ENCODE results near the gene TRIM24. TPM values are rescaled to one million over a fixed set of nuclear protein-coding genes. Genes with fewer than 3 reads are reported as not detected.

TRIM24 gene
- polyA plus RNA-seq, 3 donors, result 4.3 to 6.9 (median 5.0) TPM

DNA sequence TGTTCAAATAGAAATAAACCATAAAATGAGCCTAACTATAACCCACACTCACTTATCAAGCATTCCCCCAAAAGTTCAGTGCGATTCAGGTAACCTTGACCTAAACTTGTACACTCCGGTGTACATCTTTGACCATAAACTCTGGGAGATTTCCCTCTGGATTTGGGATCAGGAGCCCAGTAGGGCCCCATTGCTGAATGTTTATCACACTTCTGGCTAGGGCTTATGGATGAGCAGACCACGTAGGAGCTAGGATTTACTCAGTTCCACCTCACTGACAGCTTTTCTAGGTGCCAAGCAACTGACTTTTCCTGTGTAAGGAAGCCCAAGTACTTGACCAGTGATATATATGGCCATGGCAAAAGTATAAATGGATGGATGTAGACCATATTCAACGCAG is 127.4 kb downstream of the TRIM24 start:
- WGBS, 3 donors, result 93 to 95% (median 95%) methylated on average over 4 of the region's 4 CpGs
- no peak overlapping the region for H3K27ac ChIP-seq (ENCODE audit: low read depth, low read length)

DNA sequence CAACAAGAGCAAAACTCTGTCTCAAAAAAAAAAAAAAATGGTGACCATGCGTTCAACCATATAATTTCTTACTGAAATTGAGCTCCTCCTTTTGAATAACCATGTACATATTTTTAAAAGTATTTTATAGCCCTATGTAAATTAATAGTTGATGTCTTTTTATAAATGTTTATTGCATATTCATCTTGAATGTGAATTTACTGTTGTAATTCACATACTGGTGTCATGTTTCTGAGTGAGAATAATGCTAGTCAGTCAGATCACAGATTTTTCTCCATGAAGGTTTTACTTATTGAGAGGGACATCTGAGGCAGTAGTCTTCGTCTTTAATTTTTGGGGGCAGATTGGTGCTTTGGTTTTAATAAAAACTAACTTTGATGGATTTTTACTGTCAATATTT is 128.9 kb downstream of the TRIM24 start:
- H3K27ac ChIP-seq (ENCODE audit: low read depth, low read length), result no peak overlapping the region
- 97 to 100% (median 98%) methylated on average over 2 of the region's 2 CpGs for WGBS, 3 donors

DNA sequence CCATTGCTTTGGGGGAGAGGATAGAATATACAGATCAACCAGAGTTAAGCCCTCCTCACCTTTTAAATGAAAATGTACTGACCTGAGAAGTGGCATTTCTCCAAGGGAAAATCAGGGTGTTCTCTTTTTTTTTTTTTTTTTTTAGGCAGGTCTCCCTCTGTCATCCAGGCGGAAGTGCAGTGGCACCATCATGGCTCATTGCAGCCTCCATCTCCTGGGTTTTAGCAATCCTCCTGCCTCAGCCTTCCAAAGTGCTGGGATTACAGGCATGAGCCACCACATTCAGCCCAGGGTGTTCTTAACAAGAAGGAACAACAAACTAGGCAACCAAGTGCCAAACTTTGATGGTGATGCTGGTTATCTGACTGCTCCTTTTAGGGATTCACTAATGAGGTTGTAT is 130.1 kb downstream of the TRIM24 start:
- WGBS, 3 donors, result 93 to 100% (median 96%) methylated on average over 1 of the region's 1 CpG
- no peak overlapping the region for H3K27ac ChIP-seq (ENCODE audit: low read depth, low read length)

GRCh38 chr7:138595454-138595853 is 135.4 kb downstream of the TRIM24 start:
- 88 to 91% (median 89%) methylated on average over 2 of the region's 2 CpGs for WGBS, 3 donors
- no peak overlapping the region for H3K27ac ChIP-seq (ENCODE audit: low read depth, low read length)

DNA sequence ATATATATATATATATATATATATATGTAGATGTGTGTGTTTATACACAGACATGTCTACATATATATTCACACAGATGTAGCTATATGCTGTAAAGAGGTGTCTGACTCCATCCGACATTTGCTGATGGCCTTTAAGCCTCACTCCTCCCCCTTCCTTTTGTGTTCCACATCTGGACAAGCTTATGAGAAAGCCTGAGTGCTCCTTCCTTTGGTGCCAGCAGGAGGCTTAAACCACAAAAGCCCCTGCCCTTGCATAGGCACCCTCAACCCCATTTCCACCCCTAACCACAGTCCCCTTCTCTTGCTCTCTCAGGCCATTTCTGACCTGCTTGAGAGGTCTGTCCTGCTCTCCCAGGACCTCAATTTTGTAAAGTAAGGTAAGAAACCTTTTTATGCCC is 142.4 kb downstream of the TRIM24 start:
- no peak overlapping the region for H3K27ac ChIP-seq (ENCODE audit: low read depth, low read length)
- 55 to 87% (median 62%) methylated on average over 1 of the region's 1 CpG for WGBS, 3 donors

DNA sequence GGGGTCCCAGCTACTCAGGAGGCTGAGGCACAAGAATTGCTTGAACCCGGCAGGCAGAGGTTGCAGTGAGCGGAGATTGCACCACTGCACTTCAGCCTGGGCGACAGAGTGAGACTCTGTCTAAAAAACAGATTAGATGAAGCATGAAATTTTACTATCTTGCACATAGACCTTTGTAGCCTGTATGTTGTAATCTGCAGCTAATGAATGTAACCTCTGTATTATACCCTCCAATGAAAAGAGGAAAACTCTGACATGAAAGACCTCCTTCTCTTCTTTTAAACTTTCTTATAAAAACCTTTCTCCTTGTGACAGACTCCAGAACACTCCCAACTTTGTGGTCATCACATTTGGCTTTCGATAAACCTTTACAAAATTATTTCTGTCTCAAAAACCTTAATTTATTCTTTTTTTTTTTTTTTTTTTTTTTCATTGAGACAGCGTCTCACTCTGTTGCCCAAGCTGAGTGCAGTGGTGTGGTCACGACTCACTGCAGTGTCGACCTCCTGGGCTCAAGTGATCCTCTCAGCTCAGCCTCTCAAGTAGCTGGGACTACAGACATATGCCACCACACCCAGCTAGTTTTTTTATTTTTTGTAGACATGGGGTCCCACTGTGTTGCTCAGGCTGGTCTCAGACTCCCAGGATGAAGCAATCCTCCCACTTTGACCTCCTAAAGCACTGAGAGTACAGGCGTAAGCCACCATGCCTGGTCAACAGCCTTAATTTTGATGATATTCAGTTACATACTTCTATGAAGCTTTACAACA is 143.7 kb downstream of the TRIM24 start:
- H3K27ac ChIP-seq (ENCODE audit: low read depth, low read length), result no peak overlapping the region
- WGBS, 3 donors, result 79 to 92% (median 81%) methylated on average over 8 of the region's 8 CpGs

DNA sequence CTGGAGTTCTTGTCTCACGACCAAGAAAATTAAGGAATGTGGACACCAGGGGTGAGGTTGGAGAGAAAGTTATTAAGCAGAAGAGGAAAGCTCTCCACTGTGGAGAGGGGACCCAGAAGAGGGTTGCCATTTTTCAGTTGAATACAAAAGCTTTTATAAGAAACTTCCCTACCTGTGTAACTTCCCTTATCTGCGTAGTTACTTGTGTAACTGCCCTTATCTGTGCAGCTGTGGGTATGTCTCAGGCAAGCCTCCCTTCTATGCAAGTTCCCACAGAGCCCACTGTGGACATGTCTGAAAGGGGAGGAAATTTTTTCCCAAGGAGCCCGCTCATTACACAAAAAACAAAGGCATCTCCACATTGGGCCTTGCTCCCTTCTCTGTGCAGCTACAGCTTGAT is 146.2 kb downstream of the TRIM24 start:
- WGBS, 3 donors, result 80 to 91% (median 87%) methylated on average over 3 of the region's 3 CpGs
- H3K27ac ChIP-seq (ENCODE audit: low read depth, low read length), result no peak overlapping the region

GRCh38 chr7:138607216-138608126 is 147.4 kb downstream of the TRIM24 start:
- no peak overlapping the region for H3K27ac ChIP-seq (ENCODE audit: low read depth, low read length)

DNA sequence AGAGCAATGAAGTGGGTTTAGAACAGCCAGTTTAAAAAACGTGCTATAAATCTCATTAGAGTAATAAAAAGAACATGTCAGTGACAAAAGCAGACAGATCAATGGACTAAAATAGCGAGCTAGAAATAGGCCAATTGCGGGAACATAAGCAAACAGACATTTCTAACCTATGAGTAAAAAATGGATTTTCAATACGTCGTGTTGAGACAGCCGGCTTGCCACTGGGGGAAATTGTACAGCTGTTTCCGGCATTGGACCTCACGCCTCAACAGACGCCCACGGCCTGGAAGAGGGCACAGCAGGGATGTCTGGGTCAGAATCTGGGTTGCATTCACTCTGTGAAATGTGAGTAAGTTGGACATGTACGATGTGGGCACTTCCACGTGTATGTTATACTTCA is 148.2 kb downstream of the TRIM24 start:
- WGBS, 3 donors, result 21 to 40% (median 36%) methylated on average over 12 of the region's 12 CpGs
- no peak overlapping the region for H3K27ac ChIP-seq (ENCODE audit: low read depth, low read length)

More at GRCh38 chr7:138607216-138608126, 147.4 kb downstream of the TRIM24 start:
- WGBS, 3 donors, result 63 to 73% (median 65%) methylated on average over 11 of the region's 11 CpGs

DNA sequence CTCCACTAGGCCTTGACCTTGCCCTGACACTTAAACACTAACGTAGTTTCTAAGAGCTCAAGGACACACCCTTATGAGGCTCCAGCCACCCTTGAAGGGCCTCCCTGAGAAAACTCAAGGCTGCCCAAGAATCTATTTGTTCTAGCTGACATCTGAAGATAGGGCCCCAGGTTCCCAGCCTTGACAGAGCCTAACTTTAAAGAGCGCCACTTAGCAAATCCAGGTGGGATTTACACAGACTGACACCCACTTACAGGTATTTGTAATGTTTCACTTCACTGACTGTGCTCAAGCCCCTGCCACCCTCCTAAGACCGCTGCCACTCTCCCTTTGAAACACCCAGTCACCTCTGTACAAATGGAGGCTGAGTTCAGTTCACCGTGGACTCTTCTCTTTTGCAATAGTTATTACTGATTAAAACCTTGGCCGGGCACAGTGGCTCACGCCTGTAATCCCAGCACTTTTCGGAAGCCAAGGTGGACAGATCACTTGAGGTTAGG is 150.7 kb downstream of the TRIM24 start:
- 50 to 90% (median 89%) methylated on average over 7 of the region's 7 CpGs for WGBS, 3 donors

DNA sequence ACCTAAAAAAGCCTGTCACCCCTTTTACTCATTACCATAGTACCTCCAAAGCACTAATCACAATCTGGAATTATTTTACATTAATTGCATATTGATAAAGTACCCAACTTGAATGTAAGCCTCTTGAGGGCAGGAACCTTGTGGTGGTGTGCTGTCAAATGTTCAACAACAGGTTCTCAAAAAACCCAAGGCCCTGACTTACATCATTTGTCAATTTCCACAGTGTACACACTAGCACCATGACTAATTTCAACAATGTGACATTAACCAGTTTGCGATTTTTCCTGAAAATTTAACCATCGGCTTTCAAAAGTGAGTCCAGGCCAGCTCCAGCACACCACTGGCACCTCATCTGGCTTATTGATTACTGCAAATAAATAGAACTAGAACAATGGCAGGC is 153.6 kb downstream of the TRIM24 start:
- WGBS, 3 donors, result 54 to 98% (median 94%) methylated on average over 2 of the region's 2 CpGs

More for the DNA sequence above, 150.7 kb downstream of the TRIM24 start:
- no peak overlapping the region for H3K27ac ChIP-seq (ENCODE audit: low read depth, low read length)

DNA sequence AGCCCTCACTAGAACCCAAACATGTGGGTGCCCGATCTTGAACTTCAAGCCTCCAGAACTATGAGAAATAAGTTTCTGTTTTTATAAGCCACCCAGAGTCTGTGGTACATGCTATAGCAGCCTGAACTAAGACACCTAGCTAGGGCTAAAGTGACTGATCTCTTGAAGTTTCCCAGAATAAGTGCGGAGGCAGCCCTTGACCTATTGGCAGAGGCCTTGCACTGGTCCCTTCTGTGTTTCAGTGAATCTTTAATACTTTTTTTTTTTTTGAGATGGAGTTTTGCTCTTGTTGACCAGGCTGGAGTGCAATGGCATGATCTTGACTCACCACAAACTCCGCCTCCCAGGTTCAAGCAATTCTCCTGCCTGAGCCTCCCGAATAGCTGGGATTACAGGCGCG is 156.0 kb downstream of the TRIM24 start:
- no peak overlapping the region for H3K27ac ChIP-seq (ENCODE audit: low read depth, low read length)
- 93 to 97% (median 96%) methylated on average over 6 of the region's 6 CpGs for WGBS, 3 donors

More for the DNA sequence above, 153.6 kb downstream of the TRIM24 start:
- no peak overlapping the region for H3K27ac ChIP-seq (ENCODE audit: low read depth, low read length)

DNA sequence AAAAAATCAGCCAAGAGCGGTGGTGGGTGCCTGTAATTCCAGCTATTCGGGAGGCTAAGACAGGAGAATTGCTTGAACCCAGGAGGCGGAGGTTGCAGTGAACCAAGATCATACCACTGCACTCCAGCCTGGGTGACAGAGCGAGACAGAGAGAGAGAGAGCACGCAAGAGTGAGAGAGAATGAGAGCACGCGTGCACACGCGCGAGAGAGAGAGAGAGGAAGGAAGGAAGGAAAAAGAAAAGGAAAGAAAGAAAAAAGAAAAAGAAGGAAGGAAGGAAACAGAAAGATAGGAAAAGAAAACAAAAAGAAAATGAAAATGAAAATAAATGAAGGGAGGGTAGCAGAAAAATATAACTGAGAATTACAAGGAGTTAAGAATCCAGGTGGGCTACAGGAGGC is 158.4 kb downstream of the TRIM24 start:
- WGBS, 3 donors, result 86 to 98% (median 92%) methylated on average over 10 of the region's 10 CpGs
- H3K27ac ChIP-seq (ENCODE audit: low read depth, low read length), result no peak overlapping the region

GRCh38 chr7:138618933-138619332 is 158.9 kb downstream of the TRIM24 start:
- no peak overlapping the region for H3K27ac ChIP-seq (ENCODE audit: low read depth, low read length)

GRCh38 chr7:138622841-138623240 is 162.8 kb downstream of the TRIM24 start:
- 79 to 93% (median 90%) methylated on average over 1 of the region's 1 CpG for WGBS, 3 donors
- H3K27ac ChIP-seq (ENCODE audit: low read depth, low read length), result no peak overlapping the region

GRCh38 chr7:138625084-138625848 is 165.2 kb downstream of the TRIM24 start:
- 1 to 9% (median 5%) methylated on average over 3 of the region's 3 CpGs for WGBS, 3 donors
- H3K27ac ChIP-seq (ENCODE audit: low read depth, low read length), result no peak overlapping the region

GRCh38 chr7:138625849-138626230 is 165.8 kb downstream of the TRIM24 start:
- H3K27ac ChIP-seq (ENCODE audit: low read depth, low read length), result no peak overlapping the region
- WGBS, 3 donors, result 29 to 73% (median 30%) methylated on average over 5 of the region's 5 CpGs

DNA sequence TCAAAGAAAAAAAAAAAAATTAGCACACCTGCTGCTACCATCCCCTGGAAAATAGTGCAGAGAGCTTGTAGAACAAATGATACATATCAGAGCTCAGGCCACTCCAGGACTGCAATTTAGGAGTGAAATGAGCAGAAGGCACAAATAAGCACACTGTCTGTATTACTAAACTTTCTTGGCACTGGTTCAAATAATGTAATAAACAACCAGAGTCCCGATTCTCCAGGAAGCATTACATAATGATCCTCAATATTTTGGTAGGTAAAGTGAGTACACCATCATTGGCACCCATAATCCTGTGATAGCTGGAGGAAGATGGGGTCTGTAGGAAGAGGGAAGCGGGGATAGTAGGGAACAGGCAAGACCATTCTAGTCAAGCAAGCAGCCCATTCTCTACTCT is 166.8 kb downstream of the TRIM24 start:
- whole genome bisulfite sequencing, 3 donors, result 49 to 57% (median 55%) methylated on average over 2 of the region's 2 CpGs
- no peak overlapping the region for H3K27ac ChIP-seq (ENCODE audit: low read depth, low read length)

- H3K27ac ChIP-seq (ENCODE audit: low read depth, low read length), result no peak overlapping the region
- WGBS, 3 donors, result 72 to 79% (median 73%) methylated on average over 6 of the region's 6 CpGs
Observed at GRCh38 chr7:138627361-138627760, 167.3 kb downstream of the TRIM24 start.
